MCF 10A (cell line): ENCODE data around the gene TLK1. TPM values are rescaled to one million over a fixed set of nuclear protein-coding genes. Genes with fewer than 3 reads are reported as not detected.

Source experiments
- BruUV-seq: library from RNA; stranded (reverse); fragments of 400-500 nt; replicated peaks from 2 replicates; lab custom pipeline; 2021; lab: Mats Ljungman, UMichigan
- CTCF ChIA-PET: fragments of 300-600 bp; sonication (Branson Sonifier 250); formaldehyde crosslinking; extraction: SDS; loops from one replicate; lab custom pipeline; 2021; ENCODE audit warnings: antibody characterized with exemption, inconsistent platforms; lab: Yijun Ruan, JAX
- POLR2A ChIA-PET: fragments of 300-600, 350-650 bp; sonication (Branson Sonifier 250); formaldehyde crosslinking; extraction: SDS; loops from one replicate; lab custom pipeline; 2020; ENCODE audit warnings: antibody characterized with exemption, inconsistent platforms; lab: Yijun Ruan, JAX
- DNase-seq: peaks from one replicate; pipeline ENCODE4 v3.0.0-alpha.2; 2018; ENCODE audit not compliant: unreplicated experiment
- H3K27ac Mint-ChIP-seq: one replicate; pipeline ENCODE4 v1.8.0; 2022; ENCODE audit warnings: mild to moderate bottlenecking, low read depth, mixed read lengths; ENCODE audit not compliant: unreplicated experiment
- H3K27me3 Mint-ChIP-seq: one replicate; pipeline ENCODE4 v1.8.0; 2022; ENCODE audit warnings: mixed read lengths; ENCODE audit not compliant: insufficient read depth, unreplicated experiment
- H3K36me3 Mint-ChIP-seq: one replicate; pipeline ENCODE4 v1.8.0; 2022; ENCODE audit warnings: mild to moderate bottlenecking, moderate library complexity, mixed read lengths; ENCODE audit not compliant: insufficient read depth, unreplicated experiment
- H3K4me1 Mint-ChIP-seq: one replicate; pipeline ENCODE4 v1.8.0; 2022; ENCODE audit warnings: mixed read lengths; ENCODE audit not compliant: insufficient read depth, unreplicated experiment
- H3K4me3 Mint-ChIP-seq: one replicate; pipeline ENCODE4 v1.8.0; 2022; ENCODE audit warnings: mild to moderate bottlenecking, moderate library complexity, mixed read lengths; ENCODE audit not compliant: unreplicated experiment
- H3K9me3 Mint-ChIP-seq: one replicate; pipeline ENCODE4 v1.8.0; 2022; ENCODE audit warnings: mixed read lengths; ENCODE audit not compliant: unreplicated experiment
- intact Hi-C: fragments of 100-400 bp; cut with micrococcal nuclease; formaldehyde crosslinking; loops from 2 replicates; pipeline ENCODE4 v1.14.1; 2022
- total RNA-seq: library from RNA; stranded (reverse); gene quantifications from 2 replicates; pipeline ENCODE4 v1.2.3, GENCODE V29; 2022
- TF ChIP-seq, protein P1 (sequence below): fragments of 200-600 bp; IDR thresholded peaks from one replicate; pipeline ENCODE4 v1.8.0; 2022; ENCODE audit warnings: antibody characterized with exemption, mild to moderate bottlenecking; ENCODE audit not compliant: unreplicated experiment

TLK1 gene
- total RNA-seq, 1 experiment from 2014 or later, result 60.6 TPM

DNA sequence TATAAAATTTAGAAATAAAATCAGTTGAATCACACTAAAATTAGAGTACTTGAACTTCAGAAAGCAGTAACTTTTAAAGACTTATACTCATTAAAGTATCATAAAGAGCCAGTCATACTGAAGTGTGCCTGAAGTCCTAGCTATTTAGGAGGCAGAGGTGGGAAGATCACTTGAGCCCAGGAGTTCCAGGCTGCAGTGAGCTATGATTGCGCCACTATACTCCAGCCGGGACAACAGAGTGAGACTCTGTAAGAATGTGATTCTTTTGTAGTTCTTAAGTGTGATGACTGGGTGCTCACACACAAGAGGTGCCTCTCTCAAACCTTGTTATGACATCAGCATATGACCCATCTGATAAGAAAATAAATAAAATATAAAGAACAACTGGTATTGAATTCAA lies 14.6 kb downstream of the TLK1 start:
- POLR2A ChIA-PET, result interaction anchor here (1.1 kb wide), 1 partner anchor 13 kb away, joined by 3 read pairs; no protein-coding TSS in a partner anchor
- Mint-ChIP-seq H3K4me1 (peaks cover 31% of the 10 kb centered on the region), H3K9me3 (peaks cover 6% of the 10 kb centered on the region), H3K27ac (no peak overlapping the region), H3K4me3 (no peak overlapping the region), H3K36me3 (no peaks in the 10 kb centered on the region), H3K27me3 (no peaks in the 10 kb centered on the region)
- TF ChIP-seq, protein P1, sequence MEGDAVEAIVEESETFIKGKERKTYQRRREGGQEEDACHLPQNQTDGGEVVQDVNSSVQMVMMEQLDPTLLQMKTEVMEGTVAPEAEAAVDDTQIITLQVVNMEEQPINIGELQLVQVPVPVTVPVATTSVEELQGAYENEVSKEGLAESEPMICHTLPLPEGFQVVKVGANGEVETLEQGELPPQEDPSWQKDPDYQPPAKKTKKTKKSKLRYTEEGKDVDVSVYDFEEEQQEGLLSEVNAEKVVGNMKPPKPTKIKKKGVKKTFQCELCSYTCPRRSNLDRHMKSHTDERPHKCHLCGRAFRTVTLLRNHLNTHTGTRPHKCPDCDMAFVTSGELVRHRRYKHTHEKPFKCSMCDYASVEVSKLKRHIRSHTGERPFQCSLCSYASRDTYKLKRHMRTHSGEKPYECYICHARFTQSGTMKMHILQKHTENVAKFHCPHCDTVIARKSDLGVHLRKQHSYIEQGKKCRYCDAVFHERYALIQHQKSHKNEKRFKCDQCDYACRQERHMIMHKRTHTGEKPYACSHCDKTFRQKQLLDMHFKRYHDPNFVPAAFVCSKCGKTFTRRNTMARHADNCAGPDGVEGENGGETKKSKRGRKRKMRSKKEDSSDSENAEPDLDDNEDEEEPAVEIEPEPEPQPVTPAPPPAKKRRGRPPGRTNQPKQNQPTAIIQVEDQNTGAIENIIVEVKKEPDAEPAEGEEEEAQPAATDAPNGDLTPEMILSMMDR, result no peak
- no TSS peak for BruUV-seq
- intact Hi-C loops, result no loop called here
- CTCF ChIA-PET, result no interaction called here
- DNase-seq, result no peak

DNA sequence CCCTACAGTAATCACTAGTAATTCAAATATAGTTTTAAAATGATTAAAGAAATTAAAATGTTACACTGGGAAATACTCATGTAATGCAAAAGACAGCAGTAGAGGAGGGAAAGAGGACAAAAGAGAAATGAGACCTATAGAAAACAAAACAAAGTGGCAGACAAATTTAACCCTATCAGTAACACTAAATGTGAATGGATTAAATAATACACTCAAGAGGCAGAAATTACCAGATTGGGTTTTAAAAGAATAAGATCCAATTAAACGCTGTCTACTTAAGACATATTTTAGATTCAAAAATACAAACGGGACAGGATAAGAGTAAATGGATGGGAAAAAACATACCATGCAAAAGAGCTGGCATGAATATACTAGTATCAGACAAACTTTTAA lies 17.0 kb downstream of the TLK1 start:
- Mint-ChIP-seq H3K4me1 (peaks cover 41% of the 10 kb centered on the region), H3K27me3 (no peaks in the 10 kb centered on the region), H3K4me3 (no peak overlapping the region), H3K36me3 (no peaks in the 10 kb centered on the region), H3K9me3 (peaks cover 6% of the 10 kb centered on the region), H3K27ac (no peak overlapping the region)
- intact Hi-C loops, result no loop called here
- DNase-seq, result no peak
- ChIA-PET CTCF (interaction anchor here (0.5 kb wide), 1 partner anchor 904 kb away, joined by 3 read pairs; no protein-coding TSS in a partner anchor), POLR2A (interaction anchor here (0.9 kb wide), 2 partner anchors 10 to 119 kb away, joined by 4 read pairs; no protein-coding TSS in a partner anchor)
- TF ChIP-seq, protein P1, result no peak
- no TSS peak for BruUV-seq

DNA sequence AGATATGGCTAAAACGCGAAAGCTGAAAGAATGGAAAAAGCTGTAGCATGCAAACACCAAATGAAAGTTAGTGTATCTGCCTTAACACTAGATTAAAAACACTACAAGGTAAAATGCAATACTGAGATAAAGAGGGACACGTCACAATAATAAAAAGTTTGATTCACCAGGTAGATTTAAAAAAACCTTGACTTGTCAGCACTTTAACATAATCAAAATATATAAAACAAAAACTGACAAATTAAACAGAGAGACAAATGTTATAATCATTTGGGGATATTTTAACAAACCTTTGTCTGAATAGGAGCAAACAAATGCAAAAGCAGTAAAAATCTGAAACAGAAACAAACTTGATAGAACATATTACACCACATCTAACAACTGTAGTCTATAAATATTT lies 18.3 kb downstream of the TLK1 start:
- BruUV-seq, result no TSS peak
- ChIA-PET POLR2A (no interaction called here), CTCF (no interaction called here)
- DNase-seq, result no peak
- intact Hi-C loops, result no loop called here
- Mint-ChIP-seq H3K27ac (no peak overlapping the region), H3K27me3 (no peaks in the 10 kb centered on the region), H3K4me3 (no peak overlapping the region), H3K4me1 (peaks cover 39% of the 10 kb centered on the region), H3K9me3 (peaks cover 6% of the 10 kb centered on the region), H3K36me3 (no peaks in the 10 kb centered on the region)
- TF ChIP-seq, protein P1, result no peak

- no peak overlapping the region for H3K4me3 Mint-ChIP-seq
- no peak for DNase-seq
- peaks cover under 1% of the 10 kb centered on the region for H3K36me3 Mint-ChIP-seq
- peaks cover 6% of the 10 kb centered on the region for H3K9me3 Mint-ChIP-seq
- no peak overlapping the region for H3K27ac Mint-ChIP-seq
- no TSS peak for BruUV-seq
- intact Hi-C loops, result no loop called here
- H3K27me3 Mint-ChIP-seq, result no peaks in the 10 kb centered on the region
- ChIA-PET POLR2A (interaction anchor here (0.6 to 1.0 kb wide), 3 partner anchors 9 to 546 kb away, joined by 3 read pairs; partner anchors contain the start of gene DYNC1I2), CTCF (interaction anchor here (0.5 to 1.1 kb wide), 3 partner anchors 13 to 22 kb away, joined by 3 to 5 read pairs (median 3); no protein-coding TSS in a partner anchor)
- TF ChIP-seq, protein P1, result no peak
- H3K4me1 Mint-ChIP-seq, result peaks cover 29% of the 10 kb centered on the region
Measured at GRCh38 chr2:171141320-171141719, 19.4 kb downstream of the TLK1 start.
